DOHH2 (cell line): ENCODE data around the gene GFY.

Experiments
- EZH2phosphoT487 ChIP-seq: fragments of 200-600 bp; sonication (generic); IDR thresholded peaks from 2 replicates; pipeline ENCODE4 v1.6.1; 2017; ENCODE audit warnings: borderline replicate concordance, mild to moderate bottlenecking, antibody characterized with exemption, low read length, moderate library complexity, mixed read lengths
- TF ChIP-seq, protein P1 (sequence below): fragments of 200-600 bp; sonication (generic); IDR thresholded peaks from one replicate; pipeline ENCODE4 v1.5.1; 2014; ENCODE audit warnings: antibody characterized with exemption, mild to moderate bottlenecking, low read depth, low read length; ENCODE audit not compliant: poor library complexity, severe bottlenecking

DNA sequence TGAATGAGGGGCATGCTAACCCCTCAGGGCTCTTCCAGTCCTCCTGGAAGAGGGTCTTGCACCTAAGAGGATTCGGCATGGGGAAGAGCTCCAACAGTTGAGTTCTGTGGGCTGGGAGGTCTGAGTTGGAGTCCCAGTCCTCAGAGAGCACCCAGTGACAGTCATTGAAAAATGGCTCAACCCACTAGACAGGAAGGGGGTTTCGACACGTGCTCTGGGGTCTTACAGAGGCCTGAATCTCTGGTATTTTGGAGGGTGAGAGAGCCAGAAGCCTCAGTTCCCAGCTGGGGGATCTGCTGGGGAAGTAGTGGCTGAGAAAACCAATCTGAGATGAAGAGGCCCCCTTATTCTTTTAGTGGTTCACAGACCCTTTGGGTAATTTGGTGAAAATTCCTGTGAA lies 10.9 kb upstream of the GFY start:
- TF ChIP-seq, protein P1, sequence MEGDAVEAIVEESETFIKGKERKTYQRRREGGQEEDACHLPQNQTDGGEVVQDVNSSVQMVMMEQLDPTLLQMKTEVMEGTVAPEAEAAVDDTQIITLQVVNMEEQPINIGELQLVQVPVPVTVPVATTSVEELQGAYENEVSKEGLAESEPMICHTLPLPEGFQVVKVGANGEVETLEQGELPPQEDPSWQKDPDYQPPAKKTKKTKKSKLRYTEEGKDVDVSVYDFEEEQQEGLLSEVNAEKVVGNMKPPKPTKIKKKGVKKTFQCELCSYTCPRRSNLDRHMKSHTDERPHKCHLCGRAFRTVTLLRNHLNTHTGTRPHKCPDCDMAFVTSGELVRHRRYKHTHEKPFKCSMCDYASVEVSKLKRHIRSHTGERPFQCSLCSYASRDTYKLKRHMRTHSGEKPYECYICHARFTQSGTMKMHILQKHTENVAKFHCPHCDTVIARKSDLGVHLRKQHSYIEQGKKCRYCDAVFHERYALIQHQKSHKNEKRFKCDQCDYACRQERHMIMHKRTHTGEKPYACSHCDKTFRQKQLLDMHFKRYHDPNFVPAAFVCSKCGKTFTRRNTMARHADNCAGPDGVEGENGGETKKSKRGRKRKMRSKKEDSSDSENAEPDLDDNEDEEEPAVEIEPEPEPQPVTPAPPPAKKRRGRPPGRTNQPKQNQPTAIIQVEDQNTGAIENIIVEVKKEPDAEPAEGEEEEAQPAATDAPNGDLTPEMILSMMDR, result no peak
- no peak for TF ChIP-seq EZH2phosphoT487
